Measurements from ENCODE around the gene SIL1. TPM values are rescaled to one million over a fixed set of nuclear protein-coding genes. Genes with fewer than 3 reads are reported as not detected.

SIL1 gene
- polyA plus RNA-seq, 3 donors, result 25.4 to 35.1 (median 27.9) TPM

DNA sequence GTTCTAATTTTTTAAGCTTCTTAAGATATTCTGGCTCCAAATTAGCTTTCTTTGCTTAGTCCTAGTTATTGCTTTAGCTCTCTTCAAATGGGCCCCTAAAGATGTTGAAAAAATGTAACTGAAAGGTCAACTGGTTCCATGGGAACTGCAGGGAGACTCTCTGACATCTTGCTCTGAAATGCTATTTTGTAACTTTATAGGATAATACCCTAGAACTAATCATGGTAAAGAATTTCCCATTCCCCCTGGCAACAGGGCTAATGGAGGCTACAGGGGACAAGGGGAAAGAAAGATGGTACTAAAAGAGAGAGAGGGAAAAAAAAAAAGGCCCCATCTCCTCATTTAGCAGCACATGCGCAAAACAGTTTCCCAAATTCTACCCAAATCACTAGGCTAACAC lies 39.4 kb downstream of the SIL1 start:
- H3K27ac Mint-ChIP-seq, result no peak overlapping the region
- TF ChIP-seq, protein P1, sequence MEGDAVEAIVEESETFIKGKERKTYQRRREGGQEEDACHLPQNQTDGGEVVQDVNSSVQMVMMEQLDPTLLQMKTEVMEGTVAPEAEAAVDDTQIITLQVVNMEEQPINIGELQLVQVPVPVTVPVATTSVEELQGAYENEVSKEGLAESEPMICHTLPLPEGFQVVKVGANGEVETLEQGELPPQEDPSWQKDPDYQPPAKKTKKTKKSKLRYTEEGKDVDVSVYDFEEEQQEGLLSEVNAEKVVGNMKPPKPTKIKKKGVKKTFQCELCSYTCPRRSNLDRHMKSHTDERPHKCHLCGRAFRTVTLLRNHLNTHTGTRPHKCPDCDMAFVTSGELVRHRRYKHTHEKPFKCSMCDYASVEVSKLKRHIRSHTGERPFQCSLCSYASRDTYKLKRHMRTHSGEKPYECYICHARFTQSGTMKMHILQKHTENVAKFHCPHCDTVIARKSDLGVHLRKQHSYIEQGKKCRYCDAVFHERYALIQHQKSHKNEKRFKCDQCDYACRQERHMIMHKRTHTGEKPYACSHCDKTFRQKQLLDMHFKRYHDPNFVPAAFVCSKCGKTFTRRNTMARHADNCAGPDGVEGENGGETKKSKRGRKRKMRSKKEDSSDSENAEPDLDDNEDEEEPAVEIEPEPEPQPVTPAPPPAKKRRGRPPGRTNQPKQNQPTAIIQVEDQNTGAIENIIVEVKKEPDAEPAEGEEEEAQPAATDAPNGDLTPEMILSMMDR (IDR thresholded peaks at IDR 0.05), result no peak
- H3K4me2 ChIP-seq (replicated peaks; ENCODE audit: extremely low read depth, low read length, poor library complexity, severe bottlenecking), result no peak overlapping the region
- no peak overlapping the region for H3K4me3 Mint-ChIP-seq
- peaks cover 0 to 3% (median 0%) of the 10 kb centered on the region in 7 donors for H3K9me3 Mint-ChIP-seq
- no peak overlapping the region for H3K9ac ChIP-seq (ENCODE audit: insufficient read depth, low read length, poor library complexity, severe bottlenecking)
- DNase-seq, result no peak
- H2AFZ ChIP-seq (ENCODE audit: insufficient read depth, low read depth, low read length, poor library complexity, severe bottlenecking), result no peak overlapping the region
- H3K27me3 ChIP-seq (ENCODE audit: control insufficient read depth in 2 of 2, insufficient read depth in 2 of 2, low read length in 2 of 2), result no peaks in the 10 kb centered on the region
- H3K27me3 Mint-ChIP-seq (ENCODE audit: low read depth in 3 of 3), result peaks cover 0 to 2% (median 1%) of the 10 kb centered on the region in 3 donors
- no peak overlapping the region for H3K4me3 ChIP-seq (replicated peaks in 1 of 3; ENCODE audit: low read depth in 2 of 3, low read length in 3 of 3)
- no peaks in the 10 kb centered on the region for H3K9me3 ChIP-seq (replicated peaks in 1 of 2; ENCODE audit: control insufficient read depth in 1 of 2, insufficient read depth in 1 of 2, low read length in 2 of 2)
- H3K27ac ChIP-seq (ENCODE audit: low read depth in 1 of 2, low read length in 2 of 2), result no peak overlapping the region
- H3K36me3 ChIP-seq (replicated peaks in 1 of 2; ENCODE audit: control insufficient read depth in 1 of 2, insufficient read depth in 2 of 2, low read length in 2 of 2), result no peaks in the 10 kb centered on the region
- intact Hi-C loops (cut with micrococcal nuclease), result no loop called here
- peaks cover 21% of the 10 kb centered on the region for H3K4me1 Mint-ChIP-seq
- peaks cover 3% of the 10 kb centered on the region for H4K20me1 ChIP-seq (ENCODE audit: insufficient read depth, low read length)
- no CpG with 5 or more reads among the region's 1 CpG for WGBS (ENCODE audit: insufficient coverage)
- peaks cover 2 to 11% of the 10 kb centered on the region in 2 donors for H3K4me1 ChIP-seq (ENCODE audit: control insufficient read depth in 1 of 2, insufficient read depth in 2 of 2, low read length in 2 of 2)
- H3K36me3 Mint-ChIP-seq, result peaks cover 23 to 26% of the 10 kb centered on the region in 2 donors
- peaks cover 5% of the 10 kb centered on the region for H3K79me2 ChIP-seq (ENCODE audit: insufficient read depth, low read length)

DNA sequence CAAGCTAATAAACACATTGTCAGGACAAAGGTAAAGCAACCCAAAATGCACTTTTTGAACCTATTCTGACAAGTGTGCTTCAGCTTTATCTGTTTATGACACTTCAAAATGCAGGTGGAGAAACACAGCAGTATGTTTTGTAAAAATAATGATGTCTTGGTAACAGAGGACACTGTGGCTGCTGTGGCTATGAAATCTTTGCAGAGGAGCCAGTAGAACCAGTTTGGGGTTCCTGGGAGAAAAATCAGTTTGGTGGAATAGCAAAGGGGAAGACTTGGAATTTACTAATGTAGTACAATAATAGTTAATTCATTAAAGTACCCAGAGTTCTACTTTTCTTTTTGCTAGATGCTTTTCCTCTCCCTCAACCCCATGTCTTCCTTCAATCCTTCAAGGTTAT lies 40.6 kb downstream of the SIL1 start:
- no peak overlapping the region for H3K27ac Mint-ChIP-seq
- intact Hi-C loops (cut with micrococcal nuclease), result no loop called here

More for the DNA sequence above, 40.6 kb downstream of the SIL1 start:
- Histone ChIP-seq H3K4me2 (replicated peaks; ENCODE audit: extremely low read depth, low read length, poor library complexity, severe bottlenecking) (no peak overlapping the region), H4K20me1 (ENCODE audit: insufficient read depth, low read length) (peaks cover 3% of the 10 kb centered on the region), H3K36me3 (replicated peaks in 1 of 2; ENCODE audit: control insufficient read depth in 1 of 2, insufficient read depth in 2 of 2, low read length in 2 of 2) (no peaks in the 10 kb centered on the region), H3K9me3 (replicated peaks in 1 of 2; ENCODE audit: control insufficient read depth in 1 of 2, insufficient read depth in 1 of 2, low read length in 2 of 2) (no peaks in the 10 kb centered on the region), H3K27me3 (ENCODE audit: control insufficient read depth in 2 of 2, insufficient read depth in 2 of 2, low read length in 2 of 2) (no peaks in the 10 kb centered on the region), H3K27ac (ENCODE audit: low read depth in 1 of 2, low read length in 2 of 2) (no peak overlapping the region), H3K4me1 (ENCODE audit: control insufficient read depth in 1 of 2, insufficient read depth in 2 of 2, low read length in 2 of 2) (peaks cover 0 to 8% of the 10 kb centered on the region in 2 donors), H3K9ac (ENCODE audit: insufficient read depth, low read length, poor library complexity, severe bottlenecking) (no peak overlapping the region), H3K79me2 (ENCODE audit: insufficient read depth, low read length) (peaks cover 5% of the 10 kb centered on the region), H3K4me3 (replicated peaks in 1 of 3; ENCODE audit: low read depth in 2 of 3, low read length in 3 of 3) (no peak overlapping the region), H2AFZ (ENCODE audit: insufficient read depth, low read depth, low read length, poor library complexity, severe bottlenecking) (no peak overlapping the region)
- Mint-ChIP-seq H3K9me3 (peaks cover 0 to 3% (median 0%) of the 10 kb centered on the region in 7 donors), H3K4me1 (peaks cover 17% of the 10 kb centered on the region), H3K27me3 (ENCODE audit: low read depth in 3 of 3) (peaks cover 0 to 2% (median 1%) of the 10 kb centered on the region in 3 donors), H3K36me3 (peaks cover 20 to 26% of the 10 kb centered on the region in 2 donors), H3K4me3 (no peak overlapping the region)
- no peak for DNase-seq
- TF ChIP-seq, protein P1 (IDR thresholded peaks at IDR 0.05), result no peak

Measured in CD14-positive monocyte (primary cell).